ENCODE results near the gene OXT. TPM values are rescaled to one million over a fixed set of nuclear protein-coding genes. Genes with fewer than 3 reads are reported as not detected.
"Not testable (repeated sequence)": the region's sequence is repeated elsewhere in the genome, so short reads cannot be mapped to it uniquely, and the experiment has no call there.

The OXT gene
- under 1 TPM in 1 of 4 donors, not detected in 3; 0.50 TPM for total RNA-seq
- not detected for polyA plus RNA-seq
- long read RNA-seq, donor 1: 0 reads
- long read RNA-seq, donor 2: 0 reads
- long read RNA-seq, donor 3: 0 reads
- long read RNA-seq, donor 4: 0 reads

DNA sequence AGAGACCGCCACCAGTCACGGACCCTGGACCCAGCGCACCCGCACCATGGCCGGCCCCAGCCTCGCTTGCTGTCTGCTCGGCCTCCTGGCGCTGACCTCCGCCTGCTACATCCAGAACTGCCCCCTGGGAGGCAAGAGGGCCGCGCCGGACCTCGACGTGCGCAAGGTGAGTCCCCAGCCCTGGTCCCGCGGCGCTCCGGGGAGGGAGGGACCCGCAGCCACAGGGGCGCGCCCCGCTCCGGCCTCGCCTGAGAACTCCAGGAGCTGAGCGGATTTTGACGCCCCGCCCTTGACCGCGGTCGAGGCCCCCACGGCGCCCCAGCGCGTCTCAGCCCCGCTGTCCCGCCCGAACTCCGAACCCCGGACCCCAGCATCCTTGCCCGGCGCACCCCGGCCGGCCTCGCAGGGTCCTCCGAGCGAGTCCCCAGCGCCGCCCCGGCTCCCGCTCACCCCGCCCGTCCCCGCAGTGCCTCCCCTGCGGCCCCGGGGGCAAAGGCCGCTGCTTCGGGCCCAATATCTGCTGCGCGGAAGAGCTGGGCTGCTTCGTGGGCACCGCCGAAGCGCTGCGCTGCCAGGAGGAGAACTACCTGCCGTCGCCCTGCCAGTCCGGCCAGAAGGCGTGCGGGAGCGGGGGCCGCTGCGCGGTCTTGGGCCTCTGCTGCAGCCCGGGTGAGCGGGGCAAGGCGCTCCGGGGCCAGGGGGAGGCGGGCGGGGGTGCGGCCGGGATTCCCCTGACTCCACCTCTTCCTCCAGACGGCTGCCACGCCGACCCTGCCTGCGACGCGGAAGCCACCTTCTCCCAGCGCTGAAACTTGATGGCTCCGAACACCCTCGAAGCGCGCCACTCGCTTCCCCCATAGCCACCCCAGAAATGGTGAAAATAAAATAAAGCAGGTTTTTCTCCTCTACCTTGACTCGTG is at the start of gene OXT:
TSS of gene OXT (plus strand) at position 11 of the 920 bp plus-strand sequence. CDS start at position 47, 36 bp downstream.
- Histone ChIP-seq H3K4me1 (ENCODE audit: control insufficient read depth, insufficient read depth, low read length) (no peaks in the 10 kb centered on the region), H3K4me3 (ENCODE audit: low read length) (peak within 1 kb of the TSS; percentile 47), H3K27ac (ENCODE audit: low read length) (no peak within 1 kb of the TSS), H3K9me3 (ENCODE audit: control insufficient read depth, low read length) (no peaks in the 10 kb centered on the region), H3K27me3 (ENCODE audit: control insufficient read depth, insufficient read depth) (no peaks in the 10 kb centered on the region)
- DNase-seq: peak; percentile 68 to 85 (median 83)
- intact Hi-C loops (cut with DNase I): no loop called here
- 8% methylated on average over 95 of the region's 95 CpGs for WGBS
- peak; percentile 83 to 91 for ATAC-seq

DNA sequence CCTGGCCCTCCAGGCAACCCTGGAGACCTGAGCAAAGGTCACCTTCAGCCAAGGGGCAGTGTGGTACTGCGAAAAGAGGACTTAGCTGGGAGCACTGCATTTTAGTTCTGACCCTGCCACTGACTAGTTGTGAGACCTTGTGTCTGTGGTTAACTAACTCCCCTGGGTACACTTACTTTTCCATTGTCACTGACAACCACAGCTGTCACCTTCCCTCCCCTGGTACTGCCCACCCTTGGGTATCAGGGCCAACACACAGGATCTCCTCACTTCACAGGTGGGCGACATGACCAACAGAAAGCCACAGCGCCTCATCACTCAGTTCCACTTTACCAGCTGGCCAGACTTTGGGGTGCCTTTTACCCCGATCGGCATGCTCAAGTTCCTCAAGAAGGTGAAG is 49.6 kb upstream of the OXT start:
- intact Hi-C loops (cut with DNase I): no loop called here

DNA sequence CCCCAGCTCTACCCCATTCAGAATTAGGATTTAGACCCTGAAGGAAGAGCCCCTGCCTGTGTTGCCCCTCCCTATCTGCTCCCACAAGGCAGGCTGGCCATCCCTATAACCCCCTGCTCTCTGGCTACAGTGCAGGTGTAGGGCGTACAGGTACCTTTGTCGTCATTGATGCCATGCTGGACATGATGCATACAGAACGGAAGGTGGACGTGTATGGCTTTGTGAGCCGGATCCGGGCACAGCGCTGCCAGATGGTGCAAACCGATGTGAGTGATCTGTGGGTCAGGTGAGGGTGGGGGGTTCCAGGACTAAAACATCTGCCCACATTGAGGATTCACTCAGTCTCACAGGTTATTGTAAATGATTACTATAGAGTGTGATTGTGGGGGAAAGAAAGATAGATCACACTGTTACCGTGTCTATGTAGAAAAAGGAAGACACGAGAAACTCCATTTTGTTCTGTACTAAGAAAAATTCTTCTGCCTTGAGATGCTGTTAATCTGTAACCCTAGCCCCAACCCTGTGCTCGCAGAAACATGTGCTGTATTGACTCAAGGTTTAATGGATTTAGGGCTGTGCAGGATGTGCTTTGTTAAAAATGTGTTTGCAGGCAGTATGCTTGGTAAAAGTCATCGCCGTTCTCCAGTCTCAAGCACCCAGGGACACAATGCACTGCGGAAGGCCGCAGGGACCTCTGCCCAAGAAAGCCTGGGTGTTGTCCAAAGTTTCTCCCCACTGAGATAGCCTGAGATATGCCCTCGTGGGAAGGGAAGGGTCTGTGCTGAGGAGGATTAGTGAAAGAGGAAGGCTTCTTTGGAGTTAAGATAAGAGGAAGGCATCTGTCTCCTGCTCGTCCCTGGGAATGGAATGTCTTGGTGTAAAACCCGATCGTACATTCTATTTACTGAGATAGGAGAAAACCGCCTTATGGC is 48.6 kb upstream of the OXT start:
- H3K27me3 ChIP-seq (ENCODE audit: control insufficient read depth, insufficient read depth); DNase-seq; H3K9me3 ChIP-seq (ENCODE audit: control insufficient read depth, low read length); H3K4me3 ChIP-seq (ENCODE audit: low read length); H3K4me1 ChIP-seq (ENCODE audit: control insufficient read depth, insufficient read depth, low read length); H3K27ac ChIP-seq (ENCODE audit: low read length); ATAC-seq; intact Hi-C loops (cut with DNase I): not testable (repeated sequence)
- 73% methylated on average over 20 of the region's 20 CpGs for WGBS

More for the DNA sequence above, 49.6 kb upstream of the OXT start:
- Histone ChIP-seq H3K4me1 (ENCODE audit: control insufficient read depth, insufficient read depth, low read length) (no peaks in the 10 kb centered on the region), H3K27ac (ENCODE audit: low read length) (no peak overlapping the region), H3K27me3 (ENCODE audit: control insufficient read depth, insufficient read depth) (no peaks in the 10 kb centered on the region), H3K4me3 (ENCODE audit: low read length) (no peak overlapping the region), H3K9me3 (ENCODE audit: control insufficient read depth, low read length) (no peaks in the 10 kb centered on the region)
- ATAC-seq (no peak), DNase-seq (no peak)
- 98% methylated on average over 5 of the region's 5 CpGs for WGBS

- Histone ChIP-seq H3K4me3 (ENCODE audit: low read length) (no peak overlapping the region), H3K27ac (ENCODE audit: low read length) (no peak overlapping the region), H3K27me3 (ENCODE audit: control insufficient read depth, insufficient read depth) (no peaks in the 10 kb centered on the region), H3K4me1 (ENCODE audit: control insufficient read depth, insufficient read depth, low read length) (no peaks in the 10 kb centered on the region), H3K9me3 (ENCODE audit: control insufficient read depth, low read length) (no peaks in the 10 kb centered on the region)
- WGBS: 82% methylated on average over 2 of the region's 2 CpGs
- ATAC-seq: no peak
- no peak for DNase-seq
- intact Hi-C loops (cut with DNase I): no loop called here
Measured at GRCh38 chr20:3027987-3028386, 43.4 kb upstream of the OXT start.

- WGBS: 97% methylated on average over 3 of the region's 3 CpGs
Measured at GRCh38 chr20:3031524-3032147, 39.8 kb upstream of the OXT start.

DNA sequence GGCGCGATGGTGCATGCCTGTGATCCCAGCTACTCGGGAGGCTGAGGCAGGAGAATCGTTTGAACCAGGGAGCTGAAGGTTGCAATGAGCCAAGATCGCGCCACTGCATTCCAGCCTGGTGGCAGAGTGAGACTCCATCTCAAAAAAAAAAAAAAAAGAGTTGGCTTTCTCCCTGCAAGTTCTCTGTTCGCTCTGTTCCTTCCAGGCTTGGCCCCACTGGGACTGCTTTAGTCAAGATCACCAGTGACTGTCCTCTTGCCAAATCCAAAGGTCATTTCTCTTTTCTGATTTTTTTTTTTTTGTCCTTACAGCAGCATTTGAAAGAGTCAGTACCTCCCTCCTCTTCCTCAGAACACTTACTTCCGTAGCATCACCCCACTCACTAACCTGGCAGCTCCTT is 38.8 kb upstream of the OXT start:
- Histone ChIP-seq H3K27me3 (ENCODE audit: control insufficient read depth, insufficient read depth) (no peaks in the 10 kb centered on the region), H3K9me3 (ENCODE audit: control insufficient read depth, low read length) (no peaks in the 10 kb centered on the region), H3K4me3 (ENCODE audit: low read length) (no peak overlapping the region), H3K4me1 (ENCODE audit: control insufficient read depth, insufficient read depth, low read length) (no peaks in the 10 kb centered on the region), H3K27ac (ENCODE audit: low read length) (no peak overlapping the region)
- intact Hi-C loops (cut with DNase I): no loop called here
- peak; percentile 39 to 74 for ATAC-seq
- WGBS: 77% methylated on average over 8 of the region's 8 CpGs
- peak; percentile 69 to 86 (median 79) for DNase-seq

More at GRCh38 chr20:3031524-3032147, 39.8 kb upstream of the OXT start:
- ATAC-seq: no peak
- Histone ChIP-seq H3K27ac (ENCODE audit: low read length) (no peak overlapping the region), H3K4me3 (ENCODE audit: low read length) (no peak overlapping the region), H3K9me3 (ENCODE audit: control insufficient read depth, low read length) (no peaks in the 10 kb centered on the region), H3K27me3 (ENCODE audit: control insufficient read depth, insufficient read depth) (no peaks in the 10 kb centered on the region), H3K4me1 (ENCODE audit: control insufficient read depth, insufficient read depth, low read length) (no peaks in the 10 kb centered on the region)
- intact Hi-C loops (cut with DNase I): no loop called here
- DNase-seq: no peak

- DNase-seq: no peak
- ATAC-seq: no peak
- no peaks in the 10 kb centered on the region for H3K9me3 ChIP-seq (ENCODE audit: control insufficient read depth, low read length)
- H3K27me3 ChIP-seq (ENCODE audit: control insufficient read depth, insufficient read depth): no peaks in the 10 kb centered on the region
- H3K4me1 ChIP-seq (ENCODE audit: control insufficient read depth, insufficient read depth, low read length): no peaks in the 10 kb centered on the region
- 88% methylated on average over 3 of the region's 3 CpGs for WGBS
- intact Hi-C loops (cut with DNase I): no loop called here
- no peak overlapping the region for H3K27ac ChIP-seq (ENCODE audit: low read length)
- H3K4me3 ChIP-seq (ENCODE audit: low read length): no peak overlapping the region
Measured at GRCh38 chr20:3037654-3038053, 33.8 kb upstream of the OXT start.

GRCh38 chr20:3038454-3038853 is 33.0 kb upstream of the OXT start:
- H3K4me3 ChIP-seq (ENCODE audit: low read length): no peak overlapping the region
- WGBS: 81% methylated on average over 5 of the region's 5 CpGs
- no peak for DNase-seq
- no peaks in the 10 kb centered on the region for H3K4me1 ChIP-seq (ENCODE audit: control insufficient read depth, insufficient read depth, low read length)
- no peak overlapping the region for H3K27ac ChIP-seq (ENCODE audit: low read length)
- intact Hi-C loops (cut with DNase I): no loop called here
- no peaks in the 10 kb centered on the region for H3K27me3 ChIP-seq (ENCODE audit: control insufficient read depth, insufficient read depth)
- no peaks in the 10 kb centered on the region for H3K9me3 ChIP-seq (ENCODE audit: control insufficient read depth, low read length)
- no peak for ATAC-seq

- DNase-seq (no peak), ATAC-seq (no peak)
- Histone ChIP-seq H3K4me1 (ENCODE audit: control insufficient read depth, insufficient read depth, low read length) (no peaks in the 10 kb centered on the region), H3K27ac (ENCODE audit: low read length) (no peak overlapping the region), H3K4me3 (ENCODE audit: low read length) (no peak overlapping the region), H3K9me3 (ENCODE audit: control insufficient read depth, low read length) (no peaks in the 10 kb centered on the region), H3K27me3 (ENCODE audit: control insufficient read depth, insufficient read depth) (no peaks in the 10 kb centered on the region)
- WGBS: 69% methylated on average over 4 of the region's 4 CpGs
- intact Hi-C loops (cut with DNase I): no loop called here
Measured at GRCh38 chr20:3039426-3039825, 32.0 kb upstream of the OXT start.

GRCh38 chr20:3040086-3040485 is 31.3 kb upstream of the OXT start:
- no peak overlapping the region for H3K27ac ChIP-seq (ENCODE audit: low read length)
- no peak for DNase-seq

More at GRCh38 chr20:3040086-3040485, 31.3 kb upstream of the OXT start:
- peaks cover 1% of the 10 kb centered on the region for H3K4me1 ChIP-seq (ENCODE audit: control insufficient read depth, insufficient read depth, low read length)
- intact Hi-C loops (cut with DNase I): no loop called here
- no peak overlapping the region for H3K4me3 ChIP-seq (ENCODE audit: low read length)
- H3K9me3 ChIP-seq (ENCODE audit: control insufficient read depth, low read length): no peaks in the 10 kb centered on the region
- H3K27me3 ChIP-seq (ENCODE audit: control insufficient read depth, insufficient read depth): no peaks in the 10 kb centered on the region
- 93% methylated on average over 8 of the region's 8 CpGs for WGBS
- ATAC-seq: no peak

Data from right cardiac atrium (tissue), 5 donors.